MCF 10A (cell line): ENCODE results near the gene MPZL2. TPM values are rescaled to one million over a fixed set of nuclear protein-coding genes. Genes with fewer than 3 reads are reported as not detected.

Experiments used
- BruUV-seq: library from RNA; stranded (reverse); fragments of 400-500 nt; replicated peaks from 2 replicates; lab custom pipeline; 2021; lab: Mats Ljungman, UMichigan
- CTCF ChIA-PET: fragments of 300-600 bp; sonication (Branson Sonifier 250); formaldehyde crosslinking; extraction: SDS; loops from one replicate; lab custom pipeline; 2021; ENCODE audit warnings: antibody characterized with exemption, inconsistent platforms; lab: Yijun Ruan, JAX
- POLR2A ChIA-PET: fragments of 300-600, 350-650 bp; sonication (Branson Sonifier 250); formaldehyde crosslinking; extraction: SDS; loops from one replicate; lab custom pipeline; 2020; ENCODE audit warnings: antibody characterized with exemption, inconsistent platforms; lab: Yijun Ruan, JAX
- DNase-seq: peaks from one replicate; pipeline ENCODE4 v3.0.0-alpha.2; 2018; ENCODE audit not compliant: unreplicated experiment
- H3K27ac Mint-ChIP-seq: one replicate; pipeline ENCODE4 v1.8.0; 2022; ENCODE audit warnings: mild to moderate bottlenecking, low read depth, mixed read lengths; ENCODE audit not compliant: unreplicated experiment
- H3K27me3 Mint-ChIP-seq: one replicate; pipeline ENCODE4 v1.8.0; 2022; ENCODE audit warnings: mixed read lengths; ENCODE audit not compliant: insufficient read depth, unreplicated experiment
- H3K36me3 Mint-ChIP-seq: one replicate; pipeline ENCODE4 v1.8.0; 2022; ENCODE audit warnings: mild to moderate bottlenecking, moderate library complexity, mixed read lengths; ENCODE audit not compliant: insufficient read depth, unreplicated experiment
- H3K4me1 Mint-ChIP-seq: one replicate; pipeline ENCODE4 v1.8.0; 2022; ENCODE audit warnings: mixed read lengths; ENCODE audit not compliant: insufficient read depth, unreplicated experiment
- H3K4me3 Mint-ChIP-seq: one replicate; pipeline ENCODE4 v1.8.0; 2022; ENCODE audit warnings: mild to moderate bottlenecking, moderate library complexity, mixed read lengths; ENCODE audit not compliant: unreplicated experiment
- H3K9me3 Mint-ChIP-seq: one replicate; pipeline ENCODE4 v1.8.0; 2022; ENCODE audit warnings: mixed read lengths; ENCODE audit not compliant: unreplicated experiment
- intact Hi-C: fragments of 100-400 bp; cut with micrococcal nuclease; formaldehyde crosslinking; loops from 2 replicates; pipeline ENCODE4 v1.14.1; 2022
- total RNA-seq: library from RNA; stranded (reverse); gene quantifications from 2 replicates; pipeline ENCODE4 v1.2.3, GENCODE V29; 2022
- TF ChIP-seq, protein P1 (sequence below): fragments of 200-600 bp; IDR thresholded peaks from one replicate; pipeline ENCODE4 v1.8.0; 2022; ENCODE audit warnings: antibody characterized with exemption, mild to moderate bottlenecking; ENCODE audit not compliant: unreplicated experiment

MPZL2 gene
- total RNA-seq, 1 experiment from 2014 or later, result 13.7 TPM

DNA sequence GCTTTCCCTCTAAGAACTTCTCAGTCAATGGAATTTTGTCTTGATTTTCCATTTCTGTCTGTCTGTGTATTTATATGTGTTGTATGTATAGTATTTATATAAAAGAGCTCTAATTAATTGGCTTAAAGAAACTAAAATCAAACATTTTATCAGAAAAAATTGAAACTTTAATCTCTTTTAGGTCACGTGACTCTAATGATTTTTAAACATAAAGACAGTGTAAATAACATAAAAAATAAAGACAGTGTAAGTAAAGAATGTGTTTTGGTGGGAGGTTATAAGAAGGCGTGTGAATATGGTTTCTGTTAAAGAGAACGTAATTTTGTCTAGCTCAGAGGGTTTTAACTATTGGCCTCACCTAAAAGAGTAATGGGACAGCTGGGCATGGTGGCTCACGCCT lies 41.7 kb downstream of the MPZL2 start:
- POLR2A ChIA-PET, result no interaction called here
- Mint-ChIP-seq H3K4me3 (no peak overlapping the region), H3K9me3 (no peaks in the 10 kb centered on the region), H3K36me3 (peaks cover 10% of the 10 kb centered on the region), H3K4me1 (no peaks in the 10 kb centered on the region), H3K27me3 (peaks cover 15% of the 10 kb centered on the region), H3K27ac (no peak overlapping the region)
- intact Hi-C loops, result loop anchor here (1.0 kb wide), 1 partner anchor 27 kb away; no protein-coding TSS in a partner anchor
- DNase-seq, result no peak
- CTCF ChIA-PET, result interaction anchor here (0.6 to 2.1 kb wide), 3 partner anchors 45 to 73 kb away, joined by 4 to 7 read pairs (median 4); no protein-coding TSS in a partner anchor
- TF ChIP-seq, protein P1, sequence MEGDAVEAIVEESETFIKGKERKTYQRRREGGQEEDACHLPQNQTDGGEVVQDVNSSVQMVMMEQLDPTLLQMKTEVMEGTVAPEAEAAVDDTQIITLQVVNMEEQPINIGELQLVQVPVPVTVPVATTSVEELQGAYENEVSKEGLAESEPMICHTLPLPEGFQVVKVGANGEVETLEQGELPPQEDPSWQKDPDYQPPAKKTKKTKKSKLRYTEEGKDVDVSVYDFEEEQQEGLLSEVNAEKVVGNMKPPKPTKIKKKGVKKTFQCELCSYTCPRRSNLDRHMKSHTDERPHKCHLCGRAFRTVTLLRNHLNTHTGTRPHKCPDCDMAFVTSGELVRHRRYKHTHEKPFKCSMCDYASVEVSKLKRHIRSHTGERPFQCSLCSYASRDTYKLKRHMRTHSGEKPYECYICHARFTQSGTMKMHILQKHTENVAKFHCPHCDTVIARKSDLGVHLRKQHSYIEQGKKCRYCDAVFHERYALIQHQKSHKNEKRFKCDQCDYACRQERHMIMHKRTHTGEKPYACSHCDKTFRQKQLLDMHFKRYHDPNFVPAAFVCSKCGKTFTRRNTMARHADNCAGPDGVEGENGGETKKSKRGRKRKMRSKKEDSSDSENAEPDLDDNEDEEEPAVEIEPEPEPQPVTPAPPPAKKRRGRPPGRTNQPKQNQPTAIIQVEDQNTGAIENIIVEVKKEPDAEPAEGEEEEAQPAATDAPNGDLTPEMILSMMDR, result no peak
- BruUV-seq, result no TSS peak

DNA sequence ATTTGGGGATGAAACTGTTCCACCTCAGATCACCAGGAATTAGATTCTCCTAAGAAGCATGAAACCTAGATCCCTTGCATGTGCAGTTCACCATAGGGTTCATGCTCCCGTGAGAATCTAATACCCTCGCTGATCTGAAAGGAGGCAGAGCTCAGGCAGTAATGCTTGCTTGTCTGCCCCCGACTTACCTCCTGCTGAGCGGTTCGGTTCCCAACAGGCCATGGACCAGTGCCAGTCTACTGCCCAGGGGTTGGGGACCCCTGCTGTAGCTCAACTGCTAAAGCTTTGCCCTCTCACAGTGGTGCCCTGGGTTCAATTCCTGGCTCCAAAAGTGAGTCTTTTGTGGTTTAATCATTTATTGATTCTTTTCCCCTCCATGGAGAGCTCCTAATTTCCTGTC lies 42.7 kb downstream of the MPZL2 start:
- CTCF ChIA-PET, result interaction anchor here (0.9 to 2.1 kb wide), 2 partner anchors 50 to 131 kb away, joined by 3 to 7 read pairs; no protein-coding TSS in a partner anchor

DNA sequence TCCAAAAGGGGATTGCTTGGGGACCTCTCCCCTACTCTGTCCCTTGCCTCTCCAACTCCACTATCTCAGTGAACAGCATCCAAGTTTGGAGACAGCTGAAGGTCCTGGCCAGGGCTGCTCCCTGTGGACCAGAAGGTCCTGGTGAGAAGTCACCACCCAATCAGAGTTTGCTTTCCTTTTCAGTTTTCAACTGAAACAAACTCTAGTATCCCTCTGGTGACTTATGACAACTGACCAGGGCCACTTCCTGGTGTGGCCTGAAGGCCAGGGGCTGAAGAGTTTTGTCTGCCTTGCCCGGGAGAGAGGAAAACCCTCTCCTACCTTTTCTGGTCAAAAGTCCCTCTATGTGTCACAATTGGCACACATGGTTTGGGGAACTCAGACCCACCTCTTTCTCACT lies 44.4 kb downstream of the MPZL2 start:
- ChIA-PET CTCF (interaction anchor here (1.4 kb wide), 1 partner anchor 48 kb away, joined by 3 read pairs; no protein-coding TSS in a partner anchor), POLR2A (interaction anchor here (1.5 kb wide), 1 partner anchor 22 kb away, joined by 5 read pairs; no protein-coding TSS in a partner anchor)

More for the DNA sequence above, 42.7 kb downstream of the MPZL2 start:
- POLR2A ChIA-PET, result interaction anchor here (1.1 kb wide), 1 partner anchor 10 kb away, joined by 4 read pairs; no protein-coding TSS in a partner anchor
- Mint-ChIP-seq H3K9me3 (no peaks in the 10 kb centered on the region), H3K36me3 (peaks cover 10% of the 10 kb centered on the region), H3K27me3 (peaks cover 15% of the 10 kb centered on the region), H3K4me3 (no peak overlapping the region), H3K27ac (no peak overlapping the region), H3K4me1 (no peaks in the 10 kb centered on the region)
- TF ChIP-seq, protein P1, result no peak
- no TSS peak for BruUV-seq
- intact Hi-C loops, result no loop called here
- no peak for DNase-seq

DNA sequence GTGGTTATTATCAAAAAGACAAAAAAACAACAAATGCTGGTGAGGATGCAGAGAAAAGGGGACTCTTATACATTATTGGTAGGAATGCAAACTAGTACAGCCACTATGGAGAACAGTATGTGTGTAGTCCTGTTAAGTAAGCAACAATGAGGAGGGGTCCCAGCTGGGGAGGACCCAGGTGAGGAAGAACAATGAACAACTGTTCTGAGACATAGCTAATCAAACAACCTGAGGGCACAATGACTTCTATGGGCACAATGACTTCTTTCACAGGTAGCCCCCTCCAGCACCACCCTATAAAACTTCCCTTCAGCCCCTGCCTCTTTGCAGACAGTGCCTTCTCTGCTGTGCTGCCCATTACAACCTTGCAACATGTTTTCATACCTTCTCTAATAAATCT lies 44.9 kb downstream of the MPZL2 start:
- H3K4me3 Mint-ChIP-seq, result no peak overlapping the region
- intact Hi-C loops, result no loop called here
- H3K27ac Mint-ChIP-seq, result no peak overlapping the region
- peaks cover 27% of the 10 kb centered on the region for H3K27me3 Mint-ChIP-seq
- ChIA-PET CTCF (interaction anchor here (1.4 kb wide), 1 partner anchor 48 kb away, joined by 3 read pairs; no protein-coding TSS in a partner anchor), POLR2A (interaction anchor here (1.5 kb wide), 1 partner anchor 23 kb away, joined by 5 read pairs; no protein-coding TSS in a partner anchor)
- H3K9me3 Mint-ChIP-seq, result no peaks in the 10 kb centered on the region
- no peaks in the 10 kb centered on the region for H3K4me1 Mint-ChIP-seq
- BruUV-seq, result no TSS peak
- TF ChIP-seq, protein P1, result no peak
- no peak for DNase-seq
- H3K36me3 Mint-ChIP-seq, result peaks cover 5% of the 10 kb centered on the region

More for the DNA sequence above, 44.4 kb downstream of the MPZL2 start:
- H3K9me3 Mint-ChIP-seq, result no peaks in the 10 kb centered on the region
- peaks cover 8% of the 10 kb centered on the region for H3K36me3 Mint-ChIP-seq
- H3K4me1 Mint-ChIP-seq, result no peaks in the 10 kb centered on the region
- no TSS peak for BruUV-seq
- TF ChIP-seq, protein P1, result no peak
- no peak overlapping the region for H3K4me3 Mint-ChIP-seq
- peaks cover 22% of the 10 kb centered on the region for H3K27me3 Mint-ChIP-seq
- H3K27ac Mint-ChIP-seq, result no peak overlapping the region
- no peak for DNase-seq
- intact Hi-C loops, result no loop called here
